CMK (cell line): Measurements from ENCODE around the gene GBP2.
"Not testable (repeated sequence)": the region's sequence is repeated elsewhere in the genome, so short reads cannot be mapped to it uniquely, and the experiment has no call there.

Experiments
- DNase-seq: peaks from one replicate; pipeline ENCODE4 v3.0.0-alpha.2; 2010; ENCODE audit warnings: low read depth

Gene GBP2

GRCh38 chr1:89125913-89126580, at the start of gene GBP2:
TSS of gene GBP2 (minus strand) at chr1:89126114. CDS start at chr1:89121966, 4,148 bp downstream.
- DNase-seq = no peak

GRCh38 chr1:89174491-89174890, 48.6 kb upstream of the GBP2 start:
- DNase-seq = no peak

DNA sequence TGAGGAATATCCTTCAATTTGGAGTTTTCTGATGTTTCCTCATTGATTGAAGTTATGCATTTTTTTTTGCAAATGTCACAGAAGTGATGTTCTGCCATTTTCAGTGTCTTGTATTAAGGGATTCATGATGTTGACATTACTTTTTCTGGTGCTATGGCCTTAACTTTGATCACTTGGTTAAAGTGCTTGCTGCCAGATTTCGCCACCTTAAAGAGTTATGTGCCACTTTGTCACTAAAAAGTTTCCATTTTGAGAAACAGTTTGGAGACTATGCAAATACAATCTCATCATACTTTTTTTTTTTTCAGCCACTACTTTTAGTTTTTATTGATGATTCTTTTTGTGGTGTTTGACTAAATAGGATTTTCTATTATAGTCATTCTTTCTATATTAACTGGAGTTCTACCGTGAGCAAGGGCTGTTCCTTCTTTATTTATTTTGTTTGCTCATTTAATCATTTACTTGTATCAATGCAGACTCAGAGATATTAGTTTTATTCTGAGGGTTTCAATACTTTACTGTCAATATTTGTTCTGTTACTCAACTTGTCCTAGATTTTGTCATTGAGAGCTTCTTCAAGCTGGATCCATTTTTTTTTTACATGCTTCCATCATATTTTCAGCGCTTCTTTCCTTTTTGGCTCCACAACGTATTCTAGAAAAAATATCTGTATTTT, 46.7 kb upstream of the GBP2 start:
- DNase-seq = no peak

DNA sequence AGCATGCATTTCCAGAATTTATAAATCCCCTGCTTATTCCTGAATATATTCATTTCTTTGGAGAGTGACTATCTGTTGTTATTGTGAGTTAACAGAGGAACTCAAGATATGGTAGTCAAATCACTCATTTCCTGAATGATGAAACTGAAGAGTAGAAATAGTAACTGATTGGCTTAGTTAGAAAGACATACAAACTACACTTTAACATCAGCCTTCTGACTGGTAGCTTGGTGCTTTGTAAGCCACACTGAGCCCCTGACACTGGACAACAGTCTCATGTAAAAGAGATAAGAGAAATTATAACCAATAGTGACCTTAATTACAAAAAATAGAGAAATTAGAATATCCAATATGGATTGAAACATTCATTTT, 45.1 kb upstream of the GBP2 start:
- no peak for DNase-seq

DNA sequence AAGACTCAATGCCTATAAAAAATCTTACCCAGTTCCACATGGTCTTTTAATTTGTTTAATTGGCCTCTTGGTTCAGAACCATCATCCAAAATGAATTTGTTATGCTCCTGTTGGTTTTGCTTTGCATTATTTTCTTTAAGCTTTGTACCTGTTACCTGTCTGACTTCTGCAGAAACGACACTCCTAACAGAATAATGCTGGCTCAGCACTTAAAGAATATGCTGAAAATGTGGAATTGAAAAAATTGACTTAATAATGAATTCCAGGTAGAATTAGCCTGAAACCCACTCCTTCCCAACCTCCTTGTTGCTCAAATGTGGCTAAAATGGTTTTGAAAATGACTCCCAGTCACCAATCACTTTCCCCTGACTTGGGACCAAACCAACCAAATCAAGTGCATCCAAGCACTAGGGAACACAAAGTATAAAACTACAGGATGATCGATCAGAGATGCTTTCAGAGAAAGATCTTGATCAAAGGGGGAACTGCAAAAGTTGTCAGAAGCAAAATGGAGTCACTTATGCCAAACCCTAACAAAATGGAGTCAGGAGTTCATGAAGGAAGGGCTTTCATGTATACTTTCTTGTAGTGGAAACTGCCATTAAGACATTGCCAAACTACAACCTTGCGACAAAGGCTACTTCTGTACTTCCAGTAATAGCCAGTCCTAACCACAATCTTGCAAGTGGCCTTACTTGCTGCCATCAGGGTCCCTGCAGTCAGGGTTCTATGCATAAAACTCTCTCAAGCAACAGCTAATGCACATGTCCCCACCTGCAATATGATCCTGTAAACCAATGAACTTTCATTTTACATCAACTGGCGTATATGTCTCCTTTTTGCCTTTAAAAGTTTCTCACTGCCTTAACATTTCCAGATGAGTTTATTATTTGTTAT, 44.5 kb upstream of the GBP2 start:
- no peak for DNase-seq

DNA sequence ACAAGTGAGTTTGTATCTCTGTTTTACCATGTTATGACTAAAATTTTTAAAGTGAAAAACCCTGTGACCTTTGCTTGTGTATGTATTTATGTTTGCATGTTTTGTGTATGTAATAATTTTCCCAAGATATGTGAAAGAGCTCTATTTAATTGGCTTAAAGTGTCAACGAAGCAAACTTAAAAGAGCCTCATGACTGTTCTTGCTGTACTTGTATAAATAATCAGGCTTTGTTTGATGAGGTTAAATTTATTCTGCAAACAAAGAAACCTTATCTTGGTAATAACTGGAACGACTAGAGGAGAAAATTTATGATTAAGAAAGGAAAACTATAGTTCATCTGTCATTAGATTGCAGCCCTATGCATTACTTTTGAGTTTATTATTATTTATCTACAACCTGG, 43.3 kb upstream of the GBP2 start:
- no peak for DNase-seq

DNA sequence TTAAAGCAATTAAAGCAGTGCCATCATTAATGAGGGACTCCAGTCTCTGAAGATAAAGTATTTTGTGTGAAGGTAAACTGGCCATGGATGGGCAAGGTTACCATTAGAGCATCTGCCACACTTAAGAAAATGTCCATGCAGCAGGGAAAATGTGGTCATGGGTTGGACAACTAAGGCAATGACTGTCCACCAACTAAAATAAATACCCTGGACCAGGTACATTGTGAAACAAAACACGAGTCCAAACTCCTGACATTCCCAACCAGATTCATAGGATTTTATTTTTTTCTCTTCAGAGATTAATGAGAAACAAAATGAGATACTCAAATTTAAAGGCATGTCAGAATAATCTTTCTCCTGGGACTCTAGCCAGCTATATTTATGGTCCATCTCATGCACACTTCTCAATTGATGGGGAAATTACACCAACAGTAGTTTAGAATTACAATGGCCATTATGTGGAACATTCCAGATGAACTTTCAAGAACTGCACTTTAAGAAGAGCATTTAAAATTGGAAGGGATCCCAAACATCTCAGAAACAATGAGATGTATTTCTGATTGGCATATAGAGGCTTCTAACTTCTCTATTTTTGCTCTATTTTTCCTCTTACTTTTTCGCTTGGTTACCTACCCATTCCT, 41.8 kb upstream of the GBP2 start:
- no peak for DNase-seq

GRCh38 chr1:89166705-89167104, 40.8 kb upstream of the GBP2 start:
- DNase-seq = no peak

GRCh38 chr1:89165811-89166210, 39.9 kb upstream of the GBP2 start:
- no peak for DNase-seq

- no peak for DNase-seq
These were observed 25.1 kb upstream of the GBP2 start for GRCh38 chr1:89151047-89151446.

DNA sequence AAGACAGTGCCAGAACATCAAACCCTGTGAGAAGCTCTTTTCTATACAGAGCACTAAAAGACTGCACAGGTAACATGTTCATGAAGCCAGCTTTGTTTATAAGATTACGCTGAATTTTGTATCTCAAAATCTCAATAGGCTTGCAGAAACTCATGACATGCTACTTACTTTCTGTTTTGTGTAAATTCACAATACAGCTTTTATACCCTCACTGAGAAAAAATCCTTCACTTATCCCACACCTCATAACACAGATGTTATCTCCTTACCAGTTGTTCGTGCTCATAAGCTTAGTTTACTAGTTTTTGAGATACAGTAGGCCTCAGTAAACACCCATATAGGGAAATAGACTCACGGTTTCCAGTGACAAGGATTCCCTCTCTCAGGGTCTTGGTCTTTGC, 24.1 kb upstream of the GBP2 start:
- no peak for DNase-seq

- no peak for DNase-seq
These were observed 23.3 kb upstream of the GBP2 start for GRCh38 chr1:89149229-89149628.

DNA sequence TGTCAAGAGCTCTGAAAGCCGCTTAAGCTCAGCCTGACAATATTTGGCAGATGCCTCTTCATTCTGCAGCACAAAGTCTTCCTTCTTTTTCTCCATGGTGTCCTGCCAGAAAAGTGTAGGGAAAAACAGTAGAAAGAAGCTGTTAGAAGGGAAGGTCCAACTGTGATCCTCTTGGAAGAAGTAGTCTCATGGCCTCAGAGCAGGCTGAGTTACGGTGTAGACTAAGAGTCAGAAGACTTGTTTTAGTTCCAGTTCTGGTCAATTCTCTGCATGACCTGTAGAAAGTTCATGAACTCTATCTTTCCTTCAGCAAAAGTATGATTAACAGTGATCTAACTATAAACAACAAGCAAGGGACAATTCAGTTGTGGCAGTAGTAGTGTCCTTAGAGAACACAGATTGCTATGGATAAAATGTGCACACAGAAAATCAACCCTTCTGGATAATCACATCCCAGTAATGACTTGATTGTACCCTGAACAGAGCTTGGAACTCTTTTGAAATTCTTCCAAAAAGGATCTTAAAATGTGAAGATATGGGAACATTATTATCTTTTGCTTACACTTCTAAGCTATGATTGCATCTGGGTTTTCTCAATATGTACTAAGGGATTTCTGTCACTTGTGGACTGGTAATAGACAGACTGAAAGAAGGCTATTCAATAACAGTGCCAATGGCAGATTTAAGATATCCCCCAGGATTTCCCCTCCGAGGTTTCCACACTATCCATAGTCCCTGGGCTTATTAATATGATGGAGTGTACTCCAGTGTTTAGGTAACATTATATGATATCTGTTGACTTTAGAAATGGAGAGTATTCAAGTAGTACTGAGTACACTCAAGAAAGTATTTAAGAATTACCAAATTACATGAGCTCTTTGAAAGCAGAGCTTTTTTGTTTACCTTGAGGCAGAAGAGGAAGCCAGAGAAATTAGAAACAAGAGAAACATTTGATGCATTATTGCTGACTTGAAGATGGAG, 22.1 kb upstream of the GBP2 start:
- no peak for DNase-seq

DNA sequence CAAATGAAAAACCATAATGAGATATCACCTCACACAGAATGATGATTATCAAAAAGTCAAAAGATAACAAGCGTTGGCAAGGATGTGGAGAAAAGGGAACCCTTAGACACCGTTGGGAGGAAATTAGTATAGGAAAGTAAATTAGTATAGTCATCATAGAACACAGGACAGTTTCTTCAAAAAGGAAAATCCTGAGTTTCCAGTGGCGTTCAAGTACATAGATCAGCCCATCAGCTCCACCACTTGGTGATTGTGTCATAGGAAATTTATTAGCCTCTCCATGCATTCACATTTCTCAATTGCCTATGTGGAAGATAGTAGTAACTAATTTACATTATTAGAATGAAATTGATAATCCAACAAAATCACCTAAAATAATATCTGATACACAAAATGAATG, 20.8 kb upstream of the GBP2 start:
- no peak for DNase-seq

DNA sequence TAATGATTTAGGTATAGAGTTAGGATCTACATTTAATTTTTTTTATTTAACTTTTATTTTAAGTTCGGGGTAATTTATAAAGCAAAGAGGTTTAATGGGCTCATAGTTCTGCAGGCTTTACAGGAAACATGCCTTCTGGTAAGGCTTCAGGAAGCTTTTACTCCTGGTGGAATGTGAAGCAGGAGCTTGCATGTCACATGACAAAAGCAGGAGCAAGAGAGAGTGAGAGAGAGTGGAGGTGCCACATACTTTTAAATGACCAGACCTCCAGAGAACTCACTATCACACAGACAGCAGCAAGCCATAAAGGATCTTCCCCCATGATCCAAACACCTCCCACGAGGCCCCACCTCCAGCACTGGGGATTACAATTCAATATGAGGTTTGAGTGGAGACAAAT, 17.6 kb upstream of the GBP2 start:
- DNase-seq = no peak

- no peak for DNase-seq
These were observed 16.2 kb upstream of the GBP2 start for GRCh38 chr1:89142160-89142559.

DNA sequence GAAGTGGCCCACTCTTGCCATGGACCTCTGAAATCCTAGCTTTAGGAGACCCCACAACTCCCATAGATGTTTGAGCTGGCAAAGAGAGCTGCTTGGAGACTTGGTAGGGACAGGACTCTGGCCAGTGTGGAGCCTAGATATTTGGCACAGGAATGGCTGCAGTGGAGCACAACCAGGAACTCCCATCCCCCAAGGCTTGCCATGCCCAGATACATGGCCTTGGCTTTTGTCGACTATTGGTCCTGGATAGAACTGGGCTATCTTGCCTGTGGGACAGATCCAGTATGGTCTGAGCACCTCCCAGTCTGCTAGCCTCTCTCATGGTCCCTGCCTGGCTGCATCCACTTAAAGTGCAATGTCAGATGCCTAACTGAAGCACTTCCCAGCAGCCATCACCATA, 7.8 kb upstream of the GBP2 start:
- DNase-seq = no peak

GRCh38 chr1:89130716-89131115, 4.8 kb upstream of the GBP2 start:
- no peak for DNase-seq

DNA sequence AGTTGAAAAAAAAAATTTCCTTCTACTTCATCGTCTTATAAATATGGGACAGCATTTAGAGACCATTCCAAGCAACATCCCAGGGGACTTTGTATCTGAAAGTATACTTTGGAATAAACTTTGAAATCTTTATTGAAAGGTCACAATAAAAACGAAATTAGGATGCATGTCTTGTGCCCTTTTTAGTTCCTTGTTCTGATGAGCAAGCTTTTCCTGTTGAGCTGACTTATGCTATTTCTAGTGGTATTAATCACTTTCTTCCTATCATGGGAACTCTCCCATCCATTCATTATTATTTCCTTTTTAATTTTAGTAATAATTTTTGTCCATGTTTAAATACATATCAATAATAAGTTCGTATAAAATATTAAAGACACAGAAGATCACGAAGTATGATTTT, 4.0 kb upstream of the GBP2 start:
- no peak for DNase-seq

DNA sequence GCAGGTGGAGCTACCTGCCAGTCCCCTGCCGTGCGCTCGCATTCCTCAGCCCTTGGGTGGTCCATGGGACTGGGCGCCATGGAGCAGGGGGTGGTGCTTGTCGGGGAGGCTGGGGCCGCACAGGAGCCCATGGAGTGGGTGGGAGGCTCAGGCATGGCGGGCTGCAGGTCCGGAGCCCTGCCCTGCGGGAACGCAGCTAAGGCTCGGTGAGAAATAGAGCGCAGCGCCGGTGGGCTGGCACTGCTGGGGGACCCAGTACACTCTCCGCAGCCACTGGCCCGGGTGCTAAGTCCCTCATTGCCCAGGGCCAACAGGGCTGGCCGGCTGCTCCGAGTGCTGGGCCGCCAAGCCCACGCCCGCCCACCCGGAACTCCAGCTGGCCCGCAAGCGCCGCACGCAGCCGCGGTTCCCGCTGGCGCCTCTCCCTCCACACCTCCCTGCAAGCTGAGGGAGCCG, 2.1 kb upstream of the GBP2 start:
- not testable (repeated sequence) for DNase-seq
